Hepatocyte (in vitro differentiated cells): ENCODE measurements around the gene DUOX2. TPM values are rescaled to one million over a fixed set of nuclear protein-coding genes. Genes with fewer than 3 reads are reported as not detected.

Experiments
- DNase-seq: peaks from one replicate; pipeline ENCODE4 v3.0.0-alpha.2; 2016; ENCODE audit warnings: low spot score
- H2AFZ ChIP-seq: fragments of 200-600 bp; sonication (generic); 2 replicates; pipeline ENCODE4 v1.6.0; 2016; ENCODE audit warnings: antibody characterized with exemption, mild to moderate bottlenecking
- H3K27ac ChIP-seq: fragments of 200-600 bp; sonication (generic); 2 replicates; pipeline ENCODE4 v1.5.1; 2016; ENCODE audit warnings: mild to moderate bottlenecking
- H3K27me3 ChIP-seq: fragments of 200-600 bp; sonication (generic); 2 replicates; pipeline ENCODE4 v1.6.1; 2016
- H3K36me3 ChIP-seq: fragments of 200-600 bp; sonication (generic); replicated peaks from 2 replicates; pipeline ENCODE4 v1.5.1; 2016; ENCODE audit warnings: low read depth; ENCODE audit not compliant: insufficient read depth
- H3K4me1 ChIP-seq: fragments of 200-600 bp; sonication (generic); 2 replicates; pipeline ENCODE4 v1.5.1; 2016; ENCODE audit warnings: mild to moderate bottlenecking, moderate library complexity; ENCODE audit not compliant: insufficient read depth
- H3K4me2 ChIP-seq: fragments of 200-600 bp; sonication (generic); 2 replicates; pipeline ENCODE4 v1.6.0; 2016
- H3K4me3 ChIP-seq: fragments of 200-600 bp; sonication (generic); 2 replicates; pipeline ENCODE4 v1.5.1; 2016; ENCODE audit warnings: mild to moderate bottlenecking
- H3K79me2 ChIP-seq: fragments of 200-600 bp; sonication (generic); 2 replicates; pipeline ENCODE4 v1.6.0; 2017; ENCODE audit warnings: mild to moderate bottlenecking
- H3K9me2 ChIP-seq: fragments of 200-600 bp; sonication (generic); replicated peaks from 2 replicates; pipeline ENCODE4 v1.6.0; 2017; ENCODE audit warnings: mild to moderate bottlenecking; ENCODE audit not compliant: insufficient read depth
- H3K9me3 ChIP-seq: fragments of 200-600 bp; sonication (generic); 2 replicates; pipeline ENCODE4 v1.5.1; 2016; ENCODE audit warnings: low read depth, mild to moderate bottlenecking
- H4K20me1 ChIP-seq: fragments of 200-600 bp; sonication (generic); 2 replicates; pipeline ENCODE4 v1.6.0; 2016; ENCODE audit warnings: mild to moderate bottlenecking; ENCODE audit not compliant: insufficient read depth, poor library complexity, severe bottlenecking
- CTCF ChIP-seq: fragments of 200-600 bp; sonication (generic); IDR thresholded peaks from 2 replicates; pipeline ENCODE4 v1.5.1; 2016; ENCODE audit warnings: antibody characterized with exemption, mild to moderate bottlenecking; ENCODE audit not compliant: poor library complexity
- EZH2 ChIP-seq: fragments of 200-600 bp; sonication (generic); IDR thresholded peaks from 2 replicates; pipeline ENCODE4 v1.6.1; 2016; ENCODE audit warnings: antibody characterized with exemption, mild to moderate bottlenecking, borderline replicate concordance
- EZH2phosphoT487 ChIP-seq: fragments of 200-600 bp; sonication (generic); IDR thresholded peaks from one replicate; pipeline ENCODE4 v1.6.1; 2018; ENCODE audit warnings: antibody characterized with exemption, mild to moderate bottlenecking, low read depth, moderate library complexity; ENCODE audit not compliant: unreplicated experiment, severe bottlenecking
- WGBS: methylation state at CpG from one replicate; pipeline ENCODE4 v1.1.6; 2016; ENCODE audit warnings: low lambda C conversion rate; ENCODE audit errors: missing lambda C conversion rate; 5-methylcytosine and 5-hydroxymethylcytosine counted together
- polyA plus RNA-seq: library from polyadenylated mRNA; unstranded; fragments of >200 nt; fragmentation: Nextera tagmentation; extraction: Ambion mirVana; gene quantifications from 2 replicates; pipeline ENCODE4 v1.2.1, GENCODE V29; 2016
- total RNA-seq: library from RNA; depleted of rRNA; stranded (reverse); fragments of >200 nt; gene quantifications from 2 replicates; pipeline ENCODE4 v1.2.3, GENCODE V29; 2014

DUOX2 gene
- total and polyA plus RNA-seq, 2 experiments from 2014 or later = 21.4 to 37.4 TPM

GRCh38 chr15:45102226-45102625, 11.7 kb downstream of the DUOX2 start:
- Histone ChIP-seq H3K27ac (no peak overlapping the region), H3K79me2 (no peaks in the 10 kb centered on the region), H3K4me3 (no peak overlapping the region), H3K9me3 (no peaks in the 10 kb centered on the region), H3K4me1 (no peaks in the 10 kb centered on the region), H3K9me2 (no peaks in the 10 kb centered on the region), H3K4me2 (no peak overlapping the region), H3K36me3 (no peaks in the 10 kb centered on the region), H3K27me3 (no peaks in the 10 kb centered on the region), H2AFZ (no peak overlapping the region), H4K20me1 (no peaks in the 10 kb centered on the region)
- TF ChIP-seq CTCF = no peak
- TF ChIP-seq EZH2 = no peak
- no peak for TF ChIP-seq EZH2phosphoT487
- WGBS = 99% methylated on average over 6 of the region's 6 CpGs
- no peak for DNase-seq

GRCh38 chr15:45101749-45102148, 12.2 kb downstream of the DUOX2 start:
- no peak for DNase-seq
- Histone ChIP-seq H3K4me3 (no peak overlapping the region), H3K9me3 (no peaks in the 10 kb centered on the region), H3K27me3 (no peaks in the 10 kb centered on the region), H4K20me1 (no peaks in the 10 kb centered on the region), H3K36me3 (no peaks in the 10 kb centered on the region), H3K4me2 (no peak overlapping the region), H3K27ac (no peak overlapping the region), H3K4me1 (no peaks in the 10 kb centered on the region), H2AFZ (no peak overlapping the region), H3K9me2 (no peaks in the 10 kb centered on the region), H3K79me2 (no peaks in the 10 kb centered on the region)
- 94% methylated on average over 12 of the region's 12 CpGs for WGBS
- TF ChIP-seq EZH2 = no peak
- no peak for TF ChIP-seq CTCF
- no peak for TF ChIP-seq EZH2phosphoT487

GRCh38 chr15:45100884-45101625, 12.9 kb downstream of the DUOX2 start:
- TF ChIP-seq EZH2 (no peak), CTCF (no peak), EZH2phosphoT487 (no peak)
- no peaks in the 10 kb centered on the region for H3K9me2 ChIP-seq
- WGBS = 83% methylated on average over 7 of the region's 7 CpGs
- no peaks in the 10 kb centered on the region for H3K36me3 ChIP-seq
- H3K9me3 ChIP-seq = no peaks in the 10 kb centered on the region
- H3K4me3 ChIP-seq = no peak overlapping the region
- no peak for DNase-seq
- H4K20me1 ChIP-seq = no peaks in the 10 kb centered on the region
- no peak overlapping the region for H3K27ac ChIP-seq
- no peak overlapping the region for H2AFZ ChIP-seq
- no peaks in the 10 kb centered on the region for H3K4me1 ChIP-seq
- H3K4me2 ChIP-seq = no peak overlapping the region
- H3K27me3 ChIP-seq = no peaks in the 10 kb centered on the region
- no peaks in the 10 kb centered on the region for H3K79me2 ChIP-seq
